Ascending aorta (tissue), 2 donors: Measurements from ENCODE around the gene RRAGD. TPM values are rescaled to one million over a fixed set of nuclear protein-coding genes. Genes with fewer than 3 reads are reported as not detected.

Experiments
- DNase-seq, 2 donors: peaks; one replicate each; pipeline ENCODE4 v3.0.0-alpha.2; 2019; ENCODE audit warnings: low spot score in 2 of 2
- H3K27ac ChIP-seq, 2 donors: fragments of 200-600 bp; sonication (generic); one replicate each; pipeline ENCODE4 v1.5.1; 2016 to 2017; ENCODE audit warnings: mild to moderate bottlenecking in 1 of 2
- H3K27me3 ChIP-seq: fragments of 200-600 bp; sonication (generic); one replicate; pipeline ENCODE4 v1.5.1; 2017
- H3K36me3 ChIP-seq, 2 donors: fragments of 200-600 bp; sonication (generic); one replicate each; pipeline ENCODE4 v1.5.1; 2016
- H3K4me1 ChIP-seq, 2 donors: fragments of 200-600 bp; sonication (generic); one replicate each; pipeline ENCODE4 v1.5.1; 2016 to 2017; ENCODE audit warnings: mild to moderate bottlenecking in 1 of 2
- H3K4me3 ChIP-seq, 2 donors: fragments of 200-600 bp; sonication (generic); one replicate each; pipeline ENCODE4 v1.5.1; 2016 to 2017; ENCODE audit warnings: mild to moderate bottlenecking in 1 of 2
- H3K9me3 ChIP-seq, 2 donors: fragments of 200-600 bp; sonication (generic); one replicate each; pipeline ENCODE4 v1.5.1; 2016
- CTCF ChIP-seq, 3 experiments: fragments of 200-600 bp in 2 of 3; fragments of 450-650 bp in 1 of 3; sonication (generic) in 2 of 3; IDR thresholded peaks; one replicate each; pipeline ENCODE4 v1.5.1; 2016 to 2019; ENCODE audit warnings: antibody characterized with exemption in 3 of 3, mild to moderate bottlenecking in 1 of 3, moderate library complexity in 1 of 3
- intact Hi-C: fragments of 100-400 bp; cut with DNase I; formaldehyde crosslinking; loops from one replicate; pipeline ENCODE4 v1.15.1; 2023
- total RNA-seq: library from RNA; depleted of rRNA; stranded (reverse); fragments of >200 nt; gene quantifications from one replicate; pipeline ENCODE4 v1.1.0, GENCODE V29; 2016

Gene RRAGD
- total RNA-seq, 1 donor from 2014 or later, result 9.2 TPM

DNA sequence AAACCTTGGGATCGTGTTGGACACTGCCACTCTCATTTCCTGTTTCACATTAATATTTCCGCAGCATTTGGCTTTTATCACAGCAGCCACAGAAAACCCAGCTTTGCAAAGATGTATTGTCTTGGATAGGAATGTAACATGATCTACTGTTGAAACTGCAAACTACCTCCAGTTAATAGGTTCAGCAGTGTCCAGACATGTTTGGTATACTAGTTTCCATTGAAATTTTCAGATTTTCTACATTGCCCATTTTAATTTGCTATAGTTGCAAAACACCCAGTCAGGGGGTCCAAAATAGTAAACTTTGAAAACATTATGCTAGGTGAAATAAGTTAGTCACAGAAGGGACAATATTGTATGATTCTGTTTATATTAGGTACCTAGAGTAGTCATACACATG is 24.2 kb upstream of the RRAGD start:
- intact Hi-C loops, result no loop called here
- no peaks in the 10 kb centered on the region for H3K9me3 ChIP-seq
- H3K4me1 ChIP-seq, result peaks cover 3 to 8% of the 10 kb centered on the region in 2 donors
- H3K27me3 ChIP-seq, result no peaks in the 10 kb centered on the region
- H3K27ac ChIP-seq, result no peak overlapping the region
- H3K4me3 ChIP-seq, result no peak overlapping the region
- TF ChIP-seq CTCF (IDR thresholded peaks at IDR 0.05), result no peak
- no peak for DNase-seq
- no peaks in the 10 kb centered on the region for H3K36me3 ChIP-seq

DNA sequence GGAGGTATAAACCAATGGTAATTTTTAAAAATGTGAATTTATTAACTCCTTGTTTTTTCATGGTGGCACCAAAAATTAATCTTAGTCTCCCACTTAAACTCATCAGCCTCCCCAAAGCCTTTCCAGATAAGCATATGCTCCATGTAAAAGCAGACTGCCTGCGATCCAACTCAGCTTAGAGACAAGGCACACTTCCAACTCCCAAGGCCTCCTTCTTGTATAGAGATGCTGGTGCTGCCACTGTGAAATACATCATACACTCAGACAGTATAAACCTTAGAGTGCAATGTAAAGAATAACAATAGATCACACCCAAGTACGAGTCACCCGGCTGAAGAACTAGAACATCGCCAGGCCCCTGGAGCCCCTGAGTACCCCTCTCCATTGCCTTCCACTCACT is 22.9 kb upstream of the RRAGD start:
- no peak for DNase-seq
- Histone ChIP-seq H3K4me3 (no peak overlapping the region), H3K4me1 (peaks cover 3 to 10% of the 10 kb centered on the region in 2 donors), H3K9me3 (no peaks in the 10 kb centered on the region), H3K36me3 (no peaks in the 10 kb centered on the region), H3K27ac (peak overlapping the region in 1 of 2 donors; percentile 4), H3K27me3 (no peaks in the 10 kb centered on the region)
- no peak for TF ChIP-seq CTCF (IDR thresholded peaks at IDR 0.05)
- intact Hi-C loops, result no loop called here

DNA sequence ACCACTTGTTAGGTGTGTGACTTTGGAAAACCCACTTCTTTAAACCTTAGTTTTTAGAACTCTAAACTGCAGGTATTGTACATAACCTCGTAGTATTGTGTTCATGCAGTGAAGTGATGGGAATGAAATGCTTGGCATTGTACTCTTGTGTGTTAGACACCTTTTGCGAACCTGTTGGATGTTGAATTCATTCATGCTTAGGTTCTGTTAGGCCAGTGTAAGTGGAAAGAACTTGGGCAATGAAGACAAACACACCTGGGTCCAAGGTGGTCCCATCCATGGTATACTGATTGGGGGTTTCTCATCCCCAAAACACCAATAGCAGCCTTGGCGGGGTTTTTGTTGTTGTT is 22.1 kb upstream of the RRAGD start:
- Histone ChIP-seq H3K27me3 (no peaks in the 10 kb centered on the region), H3K36me3 (no peaks in the 10 kb centered on the region), H3K4me1 (peaks cover 3 to 10% of the 10 kb centered on the region in 2 donors), H3K27ac (peak overlapping the region in 1 of 2 donors; percentile 69), H3K9me3 (no peaks in the 10 kb centered on the region), H3K4me3 (peak overlapping the region; percentile 85 to 97)
- no peak for DNase-seq
- TF ChIP-seq CTCF (IDR thresholded peaks at IDR 0.05), result no peak
- intact Hi-C loops, result no loop called here

- H3K27ac ChIP-seq, result peak overlapping the region; percentile 52 to 69
- intact Hi-C loops, result loop anchor here (1.0 kb wide), 4 partner anchors 50 to 205 kb away; partner anchors contain the start of gene LYRM2
- peak in 1 of 3 experiments; percentile 4 for TF ChIP-seq CTCF (IDR thresholded peaks at IDR 0.05)
- H3K9me3 ChIP-seq, result no peaks in the 10 kb centered on the region
- no peaks in the 10 kb centered on the region for H3K36me3 ChIP-seq
- H3K27me3 ChIP-seq, result no peaks in the 10 kb centered on the region
- peak in 1 of 2 donors; percentile 75 for DNase-seq
- H3K4me3 ChIP-seq, result peak overlapping the region; percentile 85 to 97
- peaks cover 3 to 10% of the 10 kb centered on the region in 2 donors for H3K4me1 ChIP-seq
Observed at GRCh38 chr6:89433252-89434149, 21.4 kb upstream of the RRAGD start.

GRCh38 chr6:89432875-89433251 is 20.8 kb upstream of the RRAGD start, which contains the start of gene ANKRD6:
Gene ANKRD6, plus strand, starts transcription at chr6:89433152. Its CDS starts 133,825 bp downstream, at chr6:89566977.
- Histone ChIP-seq H3K9me3 (no peaks in the 10 kb centered on the region), H3K36me3 (no peaks in the 10 kb centered on the region), H3K4me3 (peak within 1 kb of the TSS; percentile 85 to 97), H3K27me3 (no peaks in the 10 kb centered on the region), H3K27ac (peak within 1 kb of the TSS; percentile 52 to 69), H3K4me1 (peaks cover 3 to 10% of the 10 kb centered on the region in 2 donors)
- intact Hi-C loops, result loop anchor here (1.0 kb wide), 4 partner anchors 50 to 205 kb away; partner anchors contain the start of gene LYRM2
- peak in 1 of 2 donors; percentile 85 for DNase-seq
- peak; percentile 74 to 98 (median 83) for TF ChIP-seq CTCF (IDR thresholded peaks at IDR 0.05)
